Epithelial cell of esophagus (primary cell): ENCODE results near the gene AGTRAP.

ENCODE experiments used
- DNase-seq: peaks from one replicate; pipeline ENCODE4 v3.0.0; 2010; ENCODE audit warnings: low read depth
- H3K4me3 ChIP-seq: 2 replicates; pipeline ENCODE4 v1.5.1; 2011; ENCODE audit warnings: mild to moderate bottlenecking, low read length, control low read depth
- TF ChIP-seq, protein P1 (sequence below): IDR thresholded peaks from 2 replicates; pipeline ENCODE4 v1.5.1; 2011; ENCODE audit warnings: low read depth, mild to moderate bottlenecking, low read length, control low read depth, inconsistent platforms; ENCODE audit not compliant: insufficient read depth; ENCODE audit errors: missing control alignments

Gene AGTRAP

DNA sequence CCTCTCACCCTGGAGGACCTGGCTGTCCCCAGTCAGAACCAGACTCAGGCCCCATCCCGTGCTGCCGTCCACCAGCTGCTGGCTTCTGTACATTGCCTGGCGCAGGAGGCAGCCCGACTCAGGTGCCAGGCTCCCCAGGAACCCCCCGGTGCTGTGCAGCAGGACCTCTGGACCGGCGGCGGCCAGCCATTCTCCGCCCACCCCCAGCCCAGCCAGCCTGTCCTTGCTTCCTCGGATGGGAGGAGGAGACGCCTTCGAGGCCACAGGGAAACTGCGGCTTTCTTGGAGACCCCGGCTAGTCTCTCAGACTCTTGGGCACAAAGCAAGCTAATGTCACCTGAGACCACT, 30.5 kb downstream of the AGTRAP start:
- no peak for DNase-seq
- H3K4me3 ChIP-seq = no peak overlapping the region
- TF ChIP-seq, protein P1, sequence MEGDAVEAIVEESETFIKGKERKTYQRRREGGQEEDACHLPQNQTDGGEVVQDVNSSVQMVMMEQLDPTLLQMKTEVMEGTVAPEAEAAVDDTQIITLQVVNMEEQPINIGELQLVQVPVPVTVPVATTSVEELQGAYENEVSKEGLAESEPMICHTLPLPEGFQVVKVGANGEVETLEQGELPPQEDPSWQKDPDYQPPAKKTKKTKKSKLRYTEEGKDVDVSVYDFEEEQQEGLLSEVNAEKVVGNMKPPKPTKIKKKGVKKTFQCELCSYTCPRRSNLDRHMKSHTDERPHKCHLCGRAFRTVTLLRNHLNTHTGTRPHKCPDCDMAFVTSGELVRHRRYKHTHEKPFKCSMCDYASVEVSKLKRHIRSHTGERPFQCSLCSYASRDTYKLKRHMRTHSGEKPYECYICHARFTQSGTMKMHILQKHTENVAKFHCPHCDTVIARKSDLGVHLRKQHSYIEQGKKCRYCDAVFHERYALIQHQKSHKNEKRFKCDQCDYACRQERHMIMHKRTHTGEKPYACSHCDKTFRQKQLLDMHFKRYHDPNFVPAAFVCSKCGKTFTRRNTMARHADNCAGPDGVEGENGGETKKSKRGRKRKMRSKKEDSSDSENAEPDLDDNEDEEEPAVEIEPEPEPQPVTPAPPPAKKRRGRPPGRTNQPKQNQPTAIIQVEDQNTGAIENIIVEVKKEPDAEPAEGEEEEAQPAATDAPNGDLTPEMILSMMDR = no peak

DNA sequence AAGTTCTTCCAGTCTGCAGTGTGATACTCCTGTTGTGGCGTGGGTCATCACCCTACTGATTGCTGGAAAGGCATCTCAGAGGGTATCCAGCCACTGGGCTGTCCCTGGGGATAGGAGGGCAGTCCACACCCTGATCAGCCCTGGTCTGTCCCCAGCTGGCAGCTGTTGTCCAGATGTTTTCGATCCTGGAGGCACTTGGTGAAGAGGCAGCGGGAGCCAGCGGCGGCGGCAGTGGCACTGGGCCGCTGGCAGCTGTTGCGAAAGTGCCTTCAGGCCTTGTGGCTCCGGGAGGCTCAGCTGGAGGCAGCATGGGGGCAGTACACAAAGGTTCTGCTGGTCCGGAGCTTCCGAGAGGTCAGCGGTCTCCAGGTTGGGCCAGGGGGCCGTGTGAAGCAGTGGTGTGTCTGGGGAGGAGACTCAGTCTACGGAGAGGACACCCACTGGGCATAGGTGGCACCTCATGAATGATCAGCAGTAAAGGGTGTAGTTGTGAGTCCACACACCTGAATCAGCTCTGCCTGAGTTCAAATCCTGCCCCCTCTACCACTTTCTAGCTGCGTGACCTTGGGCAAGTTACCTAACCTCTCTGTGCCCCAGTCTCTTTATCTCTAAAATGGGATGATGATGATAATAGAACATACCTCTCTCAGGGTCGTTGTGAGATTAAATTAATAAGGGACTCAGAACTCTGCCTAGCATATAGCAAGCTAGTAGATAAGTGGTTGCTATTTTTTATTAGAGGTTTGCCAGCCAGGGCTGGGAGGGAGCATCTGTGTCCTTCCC, 32.2 kb downstream of the AGTRAP start:
- DNase-seq = no peak
- H3K4me3 ChIP-seq = no peak overlapping the region
- TF ChIP-seq, protein P1 = no peak

- TF ChIP-seq, protein P1 = no peak
- DNase-seq = no peak
- H3K4me3 ChIP-seq = no peak overlapping the region
Observed at GRCh38 chr1:11768821-11769220, 32.9 kb downstream of the AGTRAP start.

- H3K4me3 ChIP-seq = no peak overlapping the region
- no peak for DNase-seq
- TF ChIP-seq, protein P1 = no peak
Observed at GRCh38 chr1:11769274-11769673, 33.3 kb downstream of the AGTRAP start.

DNA sequence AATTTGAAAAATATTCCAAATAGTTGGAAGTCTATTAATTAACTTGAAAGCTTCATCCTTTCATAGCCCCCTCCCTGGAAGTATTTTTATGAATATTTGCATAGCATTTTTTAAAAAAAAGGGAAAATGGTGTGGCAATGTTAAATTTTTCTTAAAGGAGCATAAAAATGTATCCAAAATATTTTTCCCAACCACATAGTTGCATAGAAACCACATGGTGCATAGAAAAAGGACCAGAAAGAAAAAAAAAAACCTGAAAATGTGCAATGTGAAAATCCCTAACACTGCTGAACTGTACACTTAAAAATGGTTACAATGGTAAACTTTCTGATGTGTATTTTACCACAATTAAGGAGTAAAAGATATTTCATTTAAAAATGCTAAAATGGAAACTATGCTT, 34.1 kb downstream of the AGTRAP start:
- DNase-seq = no peak
- no peak overlapping the region for H3K4me3 ChIP-seq
- TF ChIP-seq, protein P1 = no peak

DNA sequence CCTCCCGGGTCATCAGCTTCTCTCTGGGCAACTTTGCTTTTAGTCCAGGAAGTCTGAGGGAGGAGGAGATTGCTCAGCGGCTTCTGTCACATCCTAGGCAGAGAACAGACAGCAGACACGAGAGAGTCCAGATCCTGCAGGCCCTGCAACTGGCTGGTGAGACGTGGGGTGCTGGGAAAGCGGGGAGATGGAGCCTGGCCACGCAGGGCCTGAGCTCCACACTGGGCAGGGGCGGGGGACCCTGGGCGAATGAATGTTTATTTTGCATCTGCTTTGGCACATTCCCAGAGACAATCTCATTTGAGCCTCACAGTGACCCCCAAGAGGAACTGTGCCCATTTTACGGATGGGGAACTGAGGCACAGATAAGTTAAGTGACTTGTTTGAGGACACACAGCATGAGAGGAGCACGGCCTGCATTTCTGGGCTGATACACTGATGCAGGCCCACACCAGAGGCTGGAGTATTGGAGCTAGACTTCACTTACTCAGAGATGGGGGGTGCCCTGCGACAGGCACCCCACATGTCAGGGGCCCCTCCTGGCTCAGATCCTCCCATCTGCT, 35.6 kb downstream of the AGTRAP start:
- no peak for DNase-seq
- no peak overlapping the region for H3K4me3 ChIP-seq
- TF ChIP-seq, protein P1 = no peak

DNA sequence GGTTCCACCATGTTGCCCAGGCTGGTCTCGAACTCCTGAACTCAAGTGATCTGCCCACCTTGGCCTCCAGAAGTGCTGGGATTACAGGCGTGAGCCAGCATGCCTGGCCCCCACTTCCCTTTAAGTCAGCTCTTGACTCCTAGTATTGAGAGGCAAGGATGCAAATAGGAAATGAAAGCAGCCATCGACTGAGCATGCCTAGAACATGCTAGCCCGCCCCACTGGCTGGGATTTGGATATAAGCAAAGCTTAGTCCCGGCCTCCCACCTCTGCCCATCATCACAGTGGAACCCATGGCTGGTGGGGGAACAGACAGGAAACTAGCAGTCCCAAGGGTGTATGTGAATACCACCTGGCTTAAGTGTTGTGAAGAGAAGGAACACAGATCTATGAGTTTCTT, 36.5 kb downstream of the AGTRAP start:
- H3K4me3 ChIP-seq = no peak overlapping the region
- TF ChIP-seq, protein P1 = no peak
- no peak for DNase-seq
